BLaER1 treated with 17β-estradiol and CSF1 and Interleukin-3, amounts not matched to agents 10 nM and 100 nM (cell line): ENCODE results near the gene QDPR.

ENCODE experiments used
- H3K27ac ChIP-seq, 11 experiments: shearing (Covaris generic); formaldehyde crosslinking; 2 replicates each; pipeline ENCODE4 v1.8.1; 2022
- H3K27me3 ChIP-seq, 11 experiments: shearing (Covaris generic); formaldehyde crosslinking; 2 replicates each; pipeline ENCODE4 v1.8.1; 2022
- H3K36me3 ChIP-seq, 11 experiments: shearing (Covaris generic); formaldehyde crosslinking; 2 replicates each; pipeline ENCODE4 v1.8.1; 2022
- H3K4me1 ChIP-seq, 10 experiments: shearing (Covaris generic); formaldehyde crosslinking; 2 replicates each; pipeline ENCODE4 v1.8.1; 2022
- H3K4me2 ChIP-seq, 11 experiments: shearing (Covaris generic); formaldehyde crosslinking; 2 replicates each; pipeline ENCODE4 v1.8.1; 2022
- H3K4me3 ChIP-seq, 10 experiments: shearing (Covaris generic); formaldehyde crosslinking; 2 replicates each; pipeline ENCODE4 v1.8.1; 2022
- H3K9ac ChIP-seq, 11 experiments: shearing (Covaris generic); formaldehyde crosslinking; 2 replicates each; pipeline ENCODE4 v1.8.1; 2022
- H3K9me3 ChIP-seq, 11 experiments: shearing (Covaris generic); formaldehyde crosslinking; replicated peaks in 1 of 11; 2 replicates each; pipeline ENCODE4 v1.8.1; 2022
- H4K20me1 ChIP-seq, 11 experiments: shearing (Covaris generic); formaldehyde crosslinking; 2 replicates each; pipeline ENCODE4 v1.8.1; 2022
- Cebpa-rat ChIP-seq, 11 experiments: shearing (Covaris generic); IDR thresholded peaks; 2 replicates each; pipeline ENCODE4 v1.8.1; 2022

QDPR gene

DNA sequence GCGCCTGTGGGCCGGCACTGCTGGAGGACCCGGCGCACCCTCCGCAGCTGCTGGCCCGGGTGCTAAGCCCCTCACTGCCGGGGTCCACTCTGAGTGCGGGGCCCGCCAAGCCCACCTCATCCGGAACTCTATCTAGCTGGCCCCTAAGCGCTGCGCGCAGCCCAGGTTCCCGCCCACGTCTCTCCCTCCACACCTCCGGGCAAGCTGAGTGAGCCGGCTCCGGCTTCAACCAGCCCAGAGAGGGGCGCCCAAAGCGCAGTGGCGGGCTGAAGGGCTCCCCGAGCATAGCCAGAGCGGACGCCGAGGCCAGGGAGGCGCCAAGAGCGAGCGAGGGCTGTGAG lies 75.2 kb downstream of the QDPR start:
- H4K20me1 ChIP-seq: no peaks in the 10 kb centered on the region
- no peaks in the 10 kb centered on the region for H3K27me3 ChIP-seq
- H3K9ac ChIP-seq: no peak overlapping the region
- no peak overlapping the region for H3K27ac ChIP-seq
- no peaks in the 10 kb centered on the region for H3K4me1 ChIP-seq
- H3K36me3 ChIP-seq: no peaks in the 10 kb centered on the region
- TF ChIP-seq Cebpa-rat (IDR thresholded peaks at IDR 0.05): no peak
- H3K4me3 ChIP-seq: no peak overlapping the region
- no peak overlapping the region for H3K4me2 ChIP-seq
- peaks cover 8 to 62% (median 39%) of the 10 kb centered on the region in 11 experiments; a peak in 18 of 22 replicates for H3K9me3 ChIP-seq
